ENCODE data around the gene DAZAP1. TPM values are rescaled to one million over a fixed set of nuclear protein-coding genes. Genes with fewer than 3 reads are reported as not detected.

DAZAP1 gene
- total RNA-seq: 34.8 and 39.7 TPM in 2 replicates

DNA sequence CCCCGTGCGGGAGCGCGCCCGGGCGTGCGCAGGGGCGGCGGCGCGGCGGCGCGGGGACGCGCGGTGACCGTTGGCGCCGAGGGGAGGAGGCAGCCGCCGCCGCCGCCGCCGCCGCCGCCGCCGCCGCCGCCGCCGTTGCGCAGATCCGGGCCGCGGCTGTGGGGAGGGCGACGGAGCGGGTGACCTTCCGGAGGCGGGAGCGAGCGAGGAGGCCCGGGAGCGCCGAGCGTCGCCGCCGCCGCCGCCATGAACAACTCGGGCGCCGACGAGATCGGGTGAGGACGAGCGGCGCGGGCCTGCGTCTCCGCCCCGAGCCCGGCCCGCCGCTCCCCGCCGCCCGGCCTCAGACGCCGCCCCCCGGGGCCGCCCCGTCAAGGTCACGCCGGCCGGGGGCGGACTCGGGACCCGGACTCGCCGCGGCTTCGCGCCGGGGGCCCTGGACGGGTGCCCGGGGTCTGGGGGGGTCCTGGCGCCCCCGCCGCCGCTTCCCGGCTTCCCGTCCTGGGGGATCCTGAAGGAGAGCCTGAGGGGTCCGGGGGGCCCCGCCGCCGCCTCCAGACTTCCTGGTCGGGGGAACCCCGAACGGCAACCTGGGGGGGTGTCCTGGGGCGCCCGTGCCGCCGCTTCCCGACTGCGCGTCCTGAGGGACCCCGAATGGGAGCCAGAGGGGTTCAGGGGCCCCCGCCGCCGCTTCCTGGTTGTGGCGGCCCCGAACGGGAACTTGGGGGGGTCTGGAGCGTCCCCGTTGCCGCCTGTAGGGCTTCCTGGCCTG is at the start of gene DAZAP1:
Gene DAZAP1, plus strand, starts transcription at position 59 of the 772 bp plus-strand sequence. Its CDS starts 188 bp downstream, at position 247.

DNA sequence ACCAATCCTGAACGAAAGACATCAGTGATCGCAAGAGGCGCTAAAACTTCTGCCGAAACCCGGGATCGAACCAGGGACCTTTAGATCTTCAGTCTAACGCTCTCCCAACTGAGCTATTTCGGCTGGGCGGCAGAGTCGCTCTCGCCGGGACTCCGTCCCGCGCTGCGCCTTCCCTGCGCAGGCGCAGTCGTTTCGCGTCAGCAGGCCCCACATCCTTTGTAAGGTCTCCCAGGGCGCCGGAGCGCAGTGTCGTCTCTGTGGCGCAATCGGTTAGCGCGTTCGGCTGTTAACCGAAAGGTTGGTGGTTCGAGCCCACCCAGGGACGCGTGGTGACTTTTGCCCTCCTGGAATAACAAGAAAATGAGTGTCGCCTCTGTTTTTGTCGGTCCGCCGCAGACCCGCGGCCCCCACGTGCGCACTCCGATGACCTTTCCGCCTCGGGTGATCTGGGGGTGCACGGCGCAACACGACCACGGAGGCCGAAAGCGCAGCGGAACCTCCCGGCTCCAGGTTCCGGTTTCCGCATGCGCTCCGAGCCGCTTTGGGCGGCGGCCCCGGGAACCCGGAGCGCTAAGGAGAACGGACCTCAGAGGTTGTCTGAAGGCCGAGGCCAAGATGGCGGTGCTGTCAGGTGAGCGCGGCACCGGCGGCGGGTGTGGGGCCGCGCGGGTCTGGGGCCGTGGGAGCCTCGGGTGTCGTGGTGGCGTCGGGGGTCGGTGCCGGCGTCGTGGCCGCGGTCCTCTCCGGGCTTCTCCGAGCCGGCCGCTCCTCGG is 23.9 kb upstream of the DAZAP1 start, which contains the start of gene NDUFS7:
Gene NDUFS7, plus strand, starts transcription at position 596 of the 773 bp plus-strand sequence. Its CDS starts 20 bp downstream, at position 616.

DNA sequence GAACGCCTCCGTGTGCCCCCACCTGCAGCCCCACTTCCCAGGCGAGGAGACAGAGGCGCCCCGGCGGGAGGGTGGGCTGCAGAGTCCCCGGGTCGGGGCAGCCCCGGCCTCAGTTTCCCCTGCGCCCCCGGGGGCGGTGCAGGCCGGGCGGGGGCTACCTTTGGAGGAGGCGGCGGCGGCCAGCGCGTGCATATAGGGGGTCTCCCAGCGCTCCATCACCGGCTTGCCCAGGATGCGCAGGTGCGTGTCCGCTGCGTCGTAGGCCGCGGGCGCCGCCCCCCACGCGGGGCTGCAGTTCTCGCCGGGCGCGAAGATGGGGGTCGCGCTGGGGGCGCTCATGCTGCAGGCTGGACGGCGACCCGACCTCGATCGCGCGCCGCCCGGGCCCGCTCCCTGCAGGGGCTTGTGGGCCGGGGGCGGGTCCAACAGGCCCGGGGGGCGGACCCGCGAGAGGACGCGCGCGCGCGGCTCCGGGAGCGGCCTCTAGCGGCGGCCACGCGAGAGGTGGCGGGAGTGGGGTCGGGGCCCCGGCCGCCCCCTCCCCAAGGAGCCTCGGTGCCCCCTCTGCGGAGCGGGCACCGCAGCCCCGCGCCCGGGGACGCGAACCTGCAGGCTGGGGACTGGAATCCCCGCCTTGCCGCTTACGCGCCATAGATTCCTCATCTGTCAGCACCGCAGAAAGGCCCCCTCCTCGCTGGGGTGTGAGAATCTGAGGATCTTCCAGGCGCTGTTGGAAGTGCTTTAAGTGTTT is 6.1 kb upstream of the DAZAP1 start, which contains the start of gene GAMT:
Gene GAMT, minus strand, starts transcription at position 405 of the 751 bp plus-strand sequence. Its CDS starts 66 bp downstream, at position 339.

DNA sequence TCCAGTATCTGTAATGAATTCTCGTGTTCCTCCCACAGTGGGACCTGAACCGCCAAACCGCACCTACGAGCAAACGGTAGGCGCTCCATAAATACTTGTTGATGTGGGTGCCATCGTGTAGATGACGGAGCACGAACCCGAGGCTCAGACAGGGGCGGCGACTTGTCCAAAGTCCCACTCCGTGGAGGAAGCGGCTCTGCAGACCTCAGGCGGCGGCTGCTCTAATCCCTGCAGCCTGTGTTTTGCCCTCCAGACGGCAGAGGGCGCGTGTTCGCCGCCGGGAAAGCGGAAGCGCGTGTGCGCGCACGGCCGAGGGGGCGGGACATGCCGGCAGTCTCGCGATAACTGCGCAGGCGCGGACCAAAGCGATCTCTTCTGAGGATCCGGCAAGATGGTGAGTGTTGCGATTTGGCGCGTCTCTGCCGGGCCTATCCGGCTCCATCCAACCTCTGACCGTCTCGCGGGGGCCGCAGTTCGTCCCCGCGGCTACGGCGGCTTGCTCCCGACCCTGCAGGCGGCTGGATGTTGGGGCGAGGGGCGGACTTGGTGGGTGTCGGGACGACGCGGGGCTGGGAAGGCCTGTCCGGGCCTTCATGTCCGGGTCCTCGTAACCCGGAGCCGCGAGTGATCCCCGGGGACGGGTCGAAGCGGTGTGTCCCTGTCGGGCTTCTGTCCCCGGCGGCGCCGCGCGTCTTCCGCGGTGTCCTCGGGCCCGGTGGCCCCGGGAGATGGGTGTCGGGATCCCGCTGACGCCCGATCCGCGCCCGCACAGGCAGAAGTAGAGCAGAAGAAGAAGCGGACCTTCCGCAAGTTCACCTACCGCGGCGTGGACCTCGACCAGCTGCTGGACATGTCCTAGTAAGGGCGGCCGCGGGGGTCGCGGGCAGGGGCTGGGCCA is 30.9 kb downstream of the DAZAP1 start, which contains the start of gene RPS15:
Gene RPS15, plus strand, starts transcription at position 362 of the 898 bp plus-strand sequence. Its CDS starts 30 bp downstream, at position 392.

DNA sequence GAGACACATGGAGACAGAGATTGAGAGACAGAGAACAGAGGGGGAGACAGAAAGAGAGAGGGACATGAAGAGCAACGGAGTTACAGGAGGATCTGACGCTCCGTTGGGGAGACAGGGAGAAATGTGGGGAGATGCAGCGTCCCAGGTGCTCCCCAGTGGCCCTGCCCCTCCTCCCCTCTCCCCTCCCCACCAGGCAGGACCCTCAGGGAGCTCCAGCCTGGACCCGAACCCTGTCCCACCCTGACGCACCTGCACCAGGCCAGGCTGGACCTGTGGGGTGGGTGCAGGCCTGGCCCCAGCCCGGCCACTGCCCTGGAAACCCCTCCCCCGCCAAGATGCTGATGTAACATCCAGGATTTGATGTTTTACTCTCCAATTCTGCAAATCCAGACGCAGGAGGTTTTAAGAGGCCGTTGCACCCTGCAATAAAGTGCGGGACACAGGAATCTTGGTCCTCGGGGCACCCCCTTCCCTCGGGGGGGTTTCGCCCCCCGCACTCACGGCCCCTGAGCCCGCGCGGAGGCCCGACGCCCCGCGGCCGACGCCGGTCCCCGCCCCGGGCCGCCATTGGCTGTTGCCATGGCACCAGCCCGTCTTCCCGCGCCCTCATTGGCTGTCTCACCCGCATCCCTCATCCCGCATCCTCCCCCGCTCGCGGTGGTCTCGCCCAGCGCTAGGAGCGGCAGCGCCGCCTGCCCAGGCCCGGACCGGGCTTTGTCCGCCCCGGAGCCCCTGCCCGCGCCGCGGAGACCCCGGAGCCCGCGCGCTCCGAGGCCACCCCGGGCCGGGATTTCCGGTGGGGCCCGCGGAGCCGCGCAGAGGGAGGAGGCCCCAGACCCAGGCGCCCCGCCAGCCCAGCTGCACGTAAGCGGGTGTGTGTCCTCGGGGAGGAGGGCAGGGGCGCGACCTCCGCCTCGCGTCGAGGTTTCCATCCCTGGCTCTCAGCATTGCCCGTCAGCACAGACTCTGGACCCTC is 42.4 kb downstream of the DAZAP1 start, which contains the start of gene APC2:
Gene APC2, plus strand, starts transcription at position 655 of the 976 bp plus-strand sequence. CDS start 2,881 bp downstream, outside the sequence.

DNA sequence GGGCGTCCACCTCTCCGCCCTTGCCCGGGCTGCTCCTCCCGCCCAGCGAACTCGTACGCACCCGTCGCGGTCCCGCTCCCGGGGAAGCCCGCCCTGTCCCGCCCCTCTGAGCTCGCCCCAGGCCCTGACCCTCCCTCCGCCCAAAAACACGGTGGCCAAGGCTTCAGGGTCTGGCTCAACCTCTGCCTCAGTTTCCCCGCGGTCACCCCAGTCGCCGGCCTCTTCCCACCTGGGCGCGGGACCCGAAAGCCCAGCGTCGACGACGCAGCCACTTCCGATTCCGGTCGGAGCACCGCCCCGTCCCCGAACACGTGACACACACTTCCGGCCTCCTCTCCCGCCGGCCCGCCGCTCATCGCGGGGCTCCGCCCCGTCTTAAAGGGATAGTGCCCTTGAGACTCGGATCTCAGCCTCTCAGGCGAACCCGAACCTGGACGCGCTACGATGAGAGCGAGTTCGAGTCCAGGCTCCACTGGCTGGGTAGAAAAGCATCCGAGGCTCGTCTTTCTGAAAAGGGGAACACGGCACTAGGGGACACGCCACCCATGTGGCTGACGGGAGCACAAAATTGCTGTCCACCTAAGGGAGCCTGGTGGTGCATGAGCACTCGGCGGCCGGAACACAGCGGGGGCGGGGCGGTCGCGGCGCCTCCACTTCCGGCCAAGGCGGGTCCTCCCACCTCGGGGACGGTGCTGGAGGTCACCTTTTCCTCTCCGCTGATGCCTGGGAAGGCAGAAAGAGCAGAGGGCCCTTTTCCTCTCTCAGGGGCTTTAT is 71.7 kb downstream of the DAZAP1 start, which contains the start of gene C19orf25:
Gene C19orf25, minus strand, starts transcription at position 282 of the 774 bp plus-strand sequence. CDS start 312 bp downstream, outside the sequence.

Other genes starting within 250 kb of the DAZAP1 start
- gene SBNO2, start 233.3 kb upstream of the DAZAP1 start, total RNA-seq: 35.7 and 47.0 TPM in 2 replicates
- gene STK11, start 201.8 kb upstream of the DAZAP1 start, total RNA-seq: 51.6 and 71.1 TPM in 2 replicates
- 3.3 and 5.3 TPM in 2 replicates for gene CBARP, start 169.6 kb upstream of the DAZAP1 start, total RNA-seq
- 86.9 and 99.1 TPM in 2 replicates for gene ATP5F1D, start 165.8 kb upstream of the DAZAP1 start, total RNA-seq
- gene MIDN, start 159.0 kb upstream of the DAZAP1 start, total RNA-seq: 30.0 and 35.2 TPM in 2 replicates
- gene CIRBP, start 138.3 kb upstream of the DAZAP1 start, total RNA-seq: 265 and 266 TPM in 2 replicates
- gene FAM174C, start 132.1 kb upstream of the DAZAP1 start, total RNA-seq: 68.3 and 69.5 TPM in 2 replicates
- gene EFNA2, start 121.7 kb upstream of the DAZAP1 start, total RNA-seq: not detected in 2 replicates
- gene NDUFS7, start 23.7 kb upstream of the DAZAP1 start, total RNA-seq: 74.5 and 93.4 TPM in 2 replicates
- 52.0 and 87.9 TPM in 2 replicates for gene GAMT, start 6.0 kb upstream of the DAZAP1 start, total RNA-seq
- gene RPS15, start 30.8 kb downstream of the DAZAP1 start, total RNA-seq: 2,046 and 3,043 TPM in 2 replicates
- 0.12 and 0.26 TPM in 2 replicates for gene APC2, start 42.5 kb downstream of the DAZAP1 start, total RNA-seq
- 33.8 and 60.8 TPM in 2 replicates for gene C19orf25, start 71.6 kb downstream of the DAZAP1 start, total RNA-seq
- 0.12 and 1.0 TPM in 2 replicates for gene PCSK4, start 82.8 kb downstream of the DAZAP1 start, total RNA-seq
- gene REEP6, start 83.6 kb downstream of the DAZAP1 start, total RNA-seq: 6.1 and 12.4 TPM in 2 replicates
- gene ADAMTSL5, start 105.4 kb downstream of the DAZAP1 start, total RNA-seq: 8.8 and 14.8 TPM in 2 replicates
- gene PLK5, start 116.5 kb downstream of the DAZAP1 start, total RNA-seq: not detected in 2 replicates
- gene MEX3D, start 160.7 kb downstream of the DAZAP1 start, total RNA-seq: 40.6 and 46.9 TPM in 2 replicates
- gene MBD3, start 185.3 kb downstream of the DAZAP1 start, total RNA-seq: 106 and 111 TPM in 2 replicates
- gene UQCR11, start 197.9 kb downstream of the DAZAP1 start, total RNA-seq: 75.7 and 111 TPM in 2 replicates
- 102 and 115 TPM in 2 replicates for gene TCF3, start 245.0 kb downstream of the DAZAP1 start, total RNA-seq

Measured in pericardium fibroblast (primary cell).